ENCODE results near the gene SLC16A13.
"Not testable (repeated sequence)": the region's sequence is repeated elsewhere in the genome, so short reads cannot be mapped to it uniquely, and the experiment has no call there.

- not testable (repeated sequence) for TF ChIP-seq POLR2A, CTCF (IDR thresholded peaks at IDR 0.05)
Observed at GRCh38 chr17:7050583-7050982, 14.8 kb downstream of the SLC16A13 start.

Data from uterus (tissue), 2 donors.